Measurements from ENCODE around the gene APOL1.
"Not testable (repeated sequence)": the region's sequence is repeated elsewhere in the genome, so short reads cannot be mapped to it uniquely, and the experiment has no call there.

Gene APOL1

DNA sequence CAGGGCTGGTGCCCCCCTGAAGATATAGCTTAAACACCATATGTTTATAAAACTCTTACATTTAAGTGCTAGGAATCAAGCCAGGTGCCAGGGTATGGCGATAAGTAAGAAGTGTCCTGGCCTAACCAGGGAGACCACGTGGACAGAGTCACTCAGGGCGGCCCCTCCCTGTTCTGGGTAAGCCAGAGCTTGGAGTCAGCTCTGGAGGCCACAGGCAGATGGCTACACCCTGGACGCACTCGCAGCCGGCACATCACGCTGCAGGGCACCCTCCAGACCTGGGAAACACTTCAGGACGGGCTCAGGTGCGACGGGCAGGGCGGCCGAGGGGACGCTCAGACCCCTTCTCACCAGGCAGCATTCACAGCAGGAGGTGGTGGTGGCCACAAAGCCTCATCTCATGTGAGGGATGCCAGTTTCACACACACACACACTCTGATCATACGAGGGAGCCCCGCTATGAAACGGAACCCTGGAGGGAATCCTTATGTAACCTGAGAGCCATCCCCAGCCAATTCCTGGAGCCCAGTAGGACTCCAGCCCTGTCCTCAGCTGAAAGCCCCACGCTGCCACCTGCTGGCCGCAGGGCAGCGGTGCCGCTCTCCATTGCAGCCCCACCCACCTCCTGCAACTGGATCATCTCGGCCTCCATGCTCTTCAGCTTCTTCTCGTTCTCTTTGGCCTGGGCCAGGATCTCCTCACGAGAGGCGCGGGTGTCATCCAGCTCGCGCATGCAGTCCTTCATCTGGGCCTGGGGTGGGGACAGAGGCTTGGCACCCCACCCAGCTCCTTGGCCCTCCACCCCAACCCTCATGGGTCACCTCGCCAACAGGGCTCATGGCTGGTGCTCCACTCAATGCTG is 33.4 kb downstream of the APOL1 start:
- H3K4me1 ChIP-seq (ENCODE audit: control insufficient read depth, insufficient read depth, low read length), result no peaks in the 10 kb centered on the region
- H3K36me3 ChIP-seq (ENCODE audit: control insufficient read depth, insufficient read depth, low read length), result peaks cover 83% of the 10 kb centered on the region
- peak overlapping the region; percentile 22 for H3K9ac ChIP-seq (ENCODE audit: low read length)
- H3K4me3 ChIP-seq (ENCODE audit: low read depth, low read length), result no peak overlapping the region
- no peaks in the 10 kb centered on the region for H3K27me3 ChIP-seq (ENCODE audit: control insufficient read depth, insufficient read depth, low read length)
- H3K27ac ChIP-seq (ENCODE audit: low read depth, low read length), result peak overlapping the region; percentile 15; the same call in 1 of the 2 replicates
- no peaks in the 10 kb centered on the region for H3K9me3 ChIP-seq (ENCODE audit: control insufficient read depth, insufficient read depth, low read depth, low read length)

DNA sequence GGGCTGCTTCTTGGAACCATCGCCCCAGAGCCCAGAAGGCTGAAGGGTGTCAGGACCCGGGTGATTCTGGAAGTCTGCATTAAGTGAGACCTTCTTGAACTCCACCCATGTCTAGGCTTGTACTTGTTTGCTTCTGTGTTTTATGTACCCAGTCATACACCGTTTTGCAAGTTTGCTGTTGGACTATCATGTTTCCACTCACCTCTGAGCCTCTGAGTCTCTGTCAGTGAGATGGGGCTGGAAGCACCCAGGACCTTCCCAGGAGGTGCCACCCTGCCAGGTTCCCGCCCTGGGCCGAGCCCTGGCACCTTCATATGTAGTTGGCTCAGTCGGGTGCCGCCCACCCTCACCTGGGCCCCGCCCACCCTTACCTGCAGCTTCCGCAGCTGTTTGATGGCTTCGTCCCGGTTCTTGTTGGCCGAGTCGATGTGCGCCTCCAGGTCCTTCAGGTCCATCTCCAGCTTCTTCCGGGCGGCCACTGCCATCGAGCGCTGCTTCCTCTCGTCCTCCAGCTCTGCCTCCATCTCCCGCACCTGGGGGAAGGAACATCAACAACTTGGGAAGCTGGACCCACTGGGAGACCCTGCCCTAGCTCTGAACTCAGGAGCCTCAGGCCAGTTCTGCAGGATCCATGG is 35.1 kb downstream of the APOL1 start:
- Histone ChIP-seq H3K9me3 (ENCODE audit: control insufficient read depth, insufficient read depth, low read depth, low read length) (peaks cover 7% of the 10 kb centered on the region; the same call in 1 of the 2 replicates), H3K4me1 (ENCODE audit: control insufficient read depth, insufficient read depth, low read length) (no peaks in the 10 kb centered on the region), H3K9ac (ENCODE audit: low read length) (no peak overlapping the region), H3K36me3 (ENCODE audit: control insufficient read depth, insufficient read depth, low read length) (peaks cover 82% of the 10 kb centered on the region), H3K27me3 (ENCODE audit: control insufficient read depth, insufficient read depth, low read length) (no peaks in the 10 kb centered on the region), H3K4me3 (ENCODE audit: low read depth, low read length) (no peak overlapping the region), H3K27ac (ENCODE audit: low read depth, low read length) (no peak overlapping the region)

DNA sequence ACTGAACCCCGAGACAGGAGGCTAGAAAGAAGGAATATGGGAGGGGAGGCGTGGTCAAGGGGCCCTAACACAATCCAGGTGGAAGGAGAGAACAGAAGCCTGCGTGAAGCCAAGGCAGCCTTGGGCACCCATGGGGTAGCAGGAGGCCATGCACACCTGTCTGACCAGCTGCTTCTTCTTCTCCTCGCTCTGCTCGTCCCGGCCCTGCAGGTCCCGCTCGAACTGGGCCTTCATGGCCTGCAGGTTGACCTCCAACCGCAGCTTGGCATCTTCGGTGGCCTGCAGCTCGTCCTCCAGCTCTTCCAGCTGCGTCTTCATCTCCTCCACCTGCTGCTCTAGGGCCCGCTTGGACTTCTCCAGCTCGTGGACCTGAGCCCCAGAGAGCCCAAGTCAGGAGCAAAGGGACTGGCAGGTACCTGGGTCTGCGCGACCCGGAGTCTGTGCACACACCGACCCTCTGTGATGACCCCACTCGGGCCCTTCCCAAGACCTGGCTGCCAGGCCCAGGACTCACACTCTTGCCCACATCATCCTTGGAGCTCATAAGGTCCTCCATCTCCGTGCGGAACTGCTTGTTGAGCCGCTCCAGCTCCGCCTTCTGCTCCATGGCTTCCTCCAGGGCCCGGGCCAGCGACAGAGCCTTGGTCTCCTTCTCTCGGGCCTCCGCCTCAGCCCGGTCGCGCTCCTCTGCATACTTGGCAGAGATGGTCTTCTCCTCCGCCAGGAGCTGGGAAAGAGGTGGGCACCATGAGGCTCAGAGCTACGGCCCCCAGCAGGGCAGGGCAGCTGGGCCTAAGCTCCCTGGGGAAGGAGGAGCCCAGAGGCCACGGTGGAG is 35.9 kb downstream of the APOL1 start:
- no peak overlapping the region for H3K9ac ChIP-seq (ENCODE audit: low read length)
- no peaks in the 10 kb centered on the region for H3K4me1 ChIP-seq (ENCODE audit: control insufficient read depth, insufficient read depth, low read length)
- no peak overlapping the region for H3K4me3 ChIP-seq (ENCODE audit: low read depth, low read length)
- H3K27me3 ChIP-seq (ENCODE audit: control insufficient read depth, insufficient read depth, low read length), result no peaks in the 10 kb centered on the region
- peaks cover 7% of the 10 kb centered on the region; the same call in 1 of the 2 replicates for H3K9me3 ChIP-seq (ENCODE audit: control insufficient read depth, insufficient read depth, low read depth, low read length)
- peaks cover 83% of the 10 kb centered on the region for H3K36me3 ChIP-seq (ENCODE audit: control insufficient read depth, insufficient read depth, low read length)
- H3K27ac ChIP-seq (ENCODE audit: low read depth, low read length), result no peak overlapping the region

DNA sequence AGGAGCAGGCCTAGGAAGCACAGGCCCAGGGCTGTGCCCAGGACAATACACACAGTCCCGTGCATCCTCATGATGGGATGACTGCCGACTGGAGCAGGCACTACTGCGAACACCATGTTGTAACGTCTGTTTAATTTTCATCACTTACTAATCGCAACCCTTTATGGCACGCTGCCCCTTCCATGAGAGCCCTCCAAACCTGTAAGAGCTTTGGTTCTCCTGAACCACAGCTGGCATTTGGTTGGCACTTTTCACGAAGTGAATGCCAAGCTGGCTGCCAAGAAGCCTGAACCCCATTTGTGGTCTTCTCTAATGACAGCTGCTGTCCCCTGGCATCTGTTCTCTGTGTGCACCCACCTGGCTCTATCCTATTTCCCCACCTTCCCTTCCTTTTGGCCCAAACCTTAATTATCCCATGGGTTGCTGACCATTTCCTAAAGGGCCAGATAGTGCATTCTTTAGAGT is 36.5 kb downstream of the APOL1 start:
- Histone ChIP-seq H3K27me3 (ENCODE audit: control insufficient read depth, insufficient read depth, low read length) (no peaks in the 10 kb centered on the region), H3K36me3 (ENCODE audit: control insufficient read depth, insufficient read depth, low read length) (peaks cover 83% of the 10 kb centered on the region), H3K9me3 (ENCODE audit: control insufficient read depth, insufficient read depth, low read depth, low read length) (peaks cover 7% of the 10 kb centered on the region; the same call in 1 of the 2 replicates), H3K27ac (ENCODE audit: low read depth, low read length) (no peak overlapping the region), H3K4me1 (ENCODE audit: control insufficient read depth, insufficient read depth, low read length) (no peaks in the 10 kb centered on the region), H3K9ac (ENCODE audit: low read length) (no peak overlapping the region), H3K4me3 (ENCODE audit: low read depth, low read length) (no peak overlapping the region)

DNA sequence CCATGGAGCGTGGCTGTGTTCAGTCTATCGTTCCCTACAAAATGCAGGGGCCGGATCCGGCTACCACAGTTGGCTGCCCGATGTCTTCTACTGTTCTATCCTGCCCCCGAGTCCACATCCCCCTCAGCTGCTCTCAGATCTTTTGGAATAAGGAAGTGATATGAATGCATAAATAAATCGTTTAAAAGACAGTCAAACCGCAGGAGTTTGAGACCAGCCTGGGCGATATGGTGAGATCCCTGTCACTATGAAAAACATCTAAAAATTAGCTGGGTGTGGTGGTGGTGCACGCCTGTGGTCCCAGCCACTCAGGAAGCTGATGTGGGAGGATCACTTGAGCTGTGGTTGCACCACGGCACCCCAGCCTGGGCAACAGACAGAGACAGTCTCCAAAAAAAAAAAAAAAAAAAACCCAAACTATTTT is 37.0 kb downstream of the APOL1 start:
- H3K36me3 ChIP-seq (ENCODE audit: control insufficient read depth, insufficient read depth, low read length), result peaks cover 83% of the 10 kb centered on the region
- not testable (repeated sequence) for H3K27ac ChIP-seq (ENCODE audit: low read depth, low read length); H3K4me3 ChIP-seq (ENCODE audit: low read depth, low read length); H3K9ac ChIP-seq (ENCODE audit: low read length); H3K27me3 ChIP-seq (ENCODE audit: control insufficient read depth, insufficient read depth, low read length); H3K4me1 ChIP-seq (ENCODE audit: control insufficient read depth, insufficient read depth, low read length); H3K9me3 ChIP-seq (ENCODE audit: control insufficient read depth, insufficient read depth, low read depth, low read length)

DNA sequence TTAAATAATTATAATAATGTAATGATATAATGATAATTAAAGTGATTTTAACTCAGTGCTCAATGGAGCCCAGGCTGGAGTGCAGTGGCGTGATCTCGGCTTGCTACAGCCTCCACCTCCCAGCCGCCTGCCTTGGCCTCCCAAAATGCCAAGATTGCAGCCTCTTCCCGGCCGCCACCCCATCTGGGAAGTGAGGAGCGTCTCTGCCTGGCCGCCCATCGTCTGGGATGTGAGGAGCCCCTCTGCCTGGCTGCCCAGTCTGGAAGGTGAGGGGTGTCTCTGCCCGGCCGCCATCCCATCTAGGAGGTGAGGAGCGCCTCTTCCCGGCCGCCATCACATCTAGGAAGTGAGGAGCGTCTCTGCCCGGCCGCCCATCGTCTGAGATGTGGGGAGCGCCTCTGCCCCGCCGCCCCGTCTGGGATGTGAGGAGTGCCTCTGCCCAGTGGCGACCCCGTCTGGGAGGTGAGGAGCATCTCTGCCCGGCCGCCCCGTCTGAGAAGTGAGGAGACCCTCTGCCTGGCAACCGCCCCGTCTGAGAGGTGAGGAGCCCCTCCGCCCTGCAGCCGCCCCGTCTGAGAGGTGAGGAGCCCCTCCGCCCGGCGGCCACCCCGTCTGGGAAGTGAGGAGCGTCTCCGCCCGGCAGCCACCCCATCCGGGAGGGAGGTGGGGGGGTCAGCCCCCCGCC is 37.6 kb downstream of the APOL1 start:
- not testable (repeated sequence) for H3K9me3 ChIP-seq (ENCODE audit: control insufficient read depth, insufficient read depth, low read depth, low read length); H3K4me3 ChIP-seq (ENCODE audit: low read depth, low read length); H3K27ac ChIP-seq (ENCODE audit: low read depth, low read length); H3K27me3 ChIP-seq (ENCODE audit: control insufficient read depth, insufficient read depth, low read length); H3K9ac ChIP-seq (ENCODE audit: low read length); H3K4me1 ChIP-seq (ENCODE audit: control insufficient read depth, insufficient read depth, low read length)
- H3K36me3 ChIP-seq (ENCODE audit: control insufficient read depth, insufficient read depth, low read length), result peaks cover 83% of the 10 kb centered on the region

DNA sequence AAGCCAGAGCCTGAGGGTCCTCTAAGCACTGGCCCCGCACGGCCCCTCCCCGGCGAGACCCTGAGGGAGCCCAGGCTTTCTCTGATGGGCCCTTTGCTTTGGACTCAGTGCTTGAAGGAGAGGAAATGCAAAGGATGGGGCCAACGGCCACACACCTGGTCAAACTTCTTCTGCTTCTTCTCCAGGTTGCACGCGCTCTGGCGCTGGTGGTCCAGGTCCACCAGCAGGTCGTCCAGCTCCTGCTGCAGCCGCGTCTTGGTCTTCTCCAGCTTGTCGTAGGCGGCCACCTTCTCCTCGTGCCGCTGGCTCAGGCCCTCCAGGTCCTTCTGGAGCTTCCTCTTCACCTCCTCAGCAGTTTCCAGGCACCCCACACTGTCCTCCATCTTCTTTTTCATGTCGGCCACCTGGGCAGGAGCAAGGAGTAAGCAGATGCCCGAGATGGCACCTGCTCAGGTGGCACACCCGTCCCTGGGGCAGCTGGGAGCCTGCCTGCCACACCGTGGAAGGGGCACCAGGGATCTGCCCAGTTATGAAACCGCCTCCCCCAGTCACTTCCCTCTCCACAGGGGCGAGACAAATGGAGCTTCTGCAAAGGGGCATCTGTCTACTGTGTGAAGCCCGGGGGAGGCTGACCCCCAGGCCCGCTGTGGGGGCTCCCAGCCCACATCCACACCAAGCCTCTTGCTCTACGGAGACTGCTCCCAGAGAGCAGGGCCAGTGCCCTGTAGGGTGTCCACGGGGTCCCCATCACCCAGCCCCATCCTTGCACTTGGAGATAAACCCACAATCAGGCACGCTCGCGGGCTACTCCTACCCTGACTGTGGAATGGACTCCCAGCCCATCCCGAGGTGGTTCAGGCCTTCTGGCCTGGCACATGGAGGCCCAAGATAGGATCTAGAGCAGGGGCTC is 39.2 kb downstream of the APOL1 start:
- Histone ChIP-seq H3K9ac (ENCODE audit: low read length) (no peak overlapping the region), H3K36me3 (ENCODE audit: control insufficient read depth, insufficient read depth, low read length) (peaks cover 83% of the 10 kb centered on the region), H3K4me3 (ENCODE audit: low read depth, low read length) (no peak overlapping the region), H3K27ac (ENCODE audit: low read depth, low read length) (no peak overlapping the region), H3K4me1 (ENCODE audit: control insufficient read depth, insufficient read depth, low read length) (no peaks in the 10 kb centered on the region), H3K27me3 (ENCODE audit: control insufficient read depth, insufficient read depth, low read length) (no peaks in the 10 kb centered on the region), H3K9me3 (ENCODE audit: control insufficient read depth, insufficient read depth, low read depth, low read length) (peaks cover 7% of the 10 kb centered on the region; the same call in 1 of the 2 replicates)

DNA sequence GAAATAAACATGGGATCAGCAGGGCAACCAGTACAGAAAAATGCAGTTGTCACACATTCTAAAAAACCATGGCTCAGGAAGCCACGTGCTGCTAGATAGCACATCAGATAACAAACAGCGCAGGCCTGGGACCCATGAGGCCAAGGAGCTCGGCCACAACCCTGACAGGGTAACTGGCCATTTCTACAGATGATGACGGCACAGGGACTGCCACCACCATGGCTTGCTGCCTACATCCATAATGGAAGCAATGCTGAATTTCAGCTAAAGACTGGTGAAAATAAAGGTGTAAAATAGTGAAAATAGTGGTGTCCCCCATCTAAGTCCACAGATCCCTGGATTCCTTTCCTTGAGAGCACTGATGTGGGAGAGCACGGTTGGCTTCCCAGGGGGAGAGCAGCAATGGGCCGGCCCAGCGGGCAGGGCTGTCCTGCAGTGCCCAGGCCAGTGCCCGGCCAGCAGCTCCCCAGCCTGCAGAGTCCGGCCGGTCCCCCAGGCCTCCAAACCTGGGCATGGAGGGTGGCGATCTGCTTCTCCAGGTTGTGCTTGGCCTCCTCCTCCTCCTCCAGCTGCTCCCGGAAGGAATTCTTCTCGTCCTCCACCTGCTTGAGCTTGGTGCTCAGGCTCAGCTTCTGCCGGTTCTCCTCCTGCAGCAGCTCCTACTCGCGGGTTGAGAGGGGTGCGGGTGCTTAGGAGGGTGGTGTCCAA is 40.0 kb downstream of the APOL1 start:
- Histone ChIP-seq H3K4me1 (ENCODE audit: control insufficient read depth, insufficient read depth, low read length) (no peaks in the 10 kb centered on the region), H3K27ac (ENCODE audit: low read depth, low read length) (no peak overlapping the region), H3K9ac (ENCODE audit: low read length) (no peak overlapping the region), H3K4me3 (ENCODE audit: low read depth, low read length) (no peak overlapping the region), H3K27me3 (ENCODE audit: control insufficient read depth, insufficient read depth, low read length) (no peaks in the 10 kb centered on the region), H3K36me3 (ENCODE audit: control insufficient read depth, insufficient read depth, low read length) (peaks cover 86% of the 10 kb centered on the region), H3K9me3 (ENCODE audit: control insufficient read depth, insufficient read depth, low read depth, low read length) (peaks cover 7% of the 10 kb centered on the region; the same call in 1 of the 2 replicates)

DNA sequence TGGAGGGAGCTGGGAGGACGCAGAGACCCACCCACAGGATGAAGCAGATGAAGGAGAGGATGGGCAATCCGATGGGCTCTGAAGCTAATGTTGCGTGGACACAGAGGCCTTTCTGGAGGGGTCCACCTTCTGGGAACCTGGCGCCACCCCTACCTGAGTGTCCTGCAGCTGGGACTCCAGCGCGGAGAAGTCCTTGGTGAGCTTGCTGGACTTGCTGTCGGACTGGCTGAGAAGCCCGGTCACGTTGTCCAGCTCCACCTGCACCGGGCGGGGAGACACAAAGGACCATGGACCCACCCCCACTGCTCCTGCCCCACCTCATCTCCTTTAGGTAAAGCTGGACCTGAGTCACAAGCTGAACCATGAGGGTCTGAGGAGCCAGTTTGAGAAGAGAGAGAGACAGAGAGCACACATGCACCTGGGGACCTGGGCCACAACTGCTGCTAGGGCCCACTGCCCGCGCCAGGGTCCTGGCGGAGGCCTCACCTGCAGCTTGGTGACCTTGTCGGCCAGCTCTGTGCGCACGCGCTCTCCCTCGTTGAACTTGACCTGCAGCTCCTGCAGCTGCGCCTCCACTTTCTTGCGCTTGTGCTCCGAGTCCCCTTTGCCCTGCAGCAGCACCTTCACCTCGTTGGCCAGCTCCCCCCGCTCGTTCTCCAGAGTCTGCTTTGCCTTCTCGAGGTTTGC is 40.8 kb downstream of the APOL1 start:
- Histone ChIP-seq H3K9ac (ENCODE audit: low read length) (no peak overlapping the region), H3K27ac (ENCODE audit: low read depth, low read length) (no peak overlapping the region), H3K36me3 (ENCODE audit: control insufficient read depth, insufficient read depth, low read length) (peaks cover 86% of the 10 kb centered on the region), H3K9me3 (ENCODE audit: control insufficient read depth, insufficient read depth, low read depth, low read length) (peaks cover 7% of the 10 kb centered on the region; the same call in 1 of the 2 replicates), H3K27me3 (ENCODE audit: control insufficient read depth, insufficient read depth, low read length) (no peaks in the 10 kb centered on the region), H3K4me3 (ENCODE audit: low read depth, low read length) (no peak overlapping the region), H3K4me1 (ENCODE audit: control insufficient read depth, insufficient read depth, low read length) (no peaks in the 10 kb centered on the region)

All from HUES6 (cell line).